ENCODE measurements around the gene UBASH3B.

DNA sequence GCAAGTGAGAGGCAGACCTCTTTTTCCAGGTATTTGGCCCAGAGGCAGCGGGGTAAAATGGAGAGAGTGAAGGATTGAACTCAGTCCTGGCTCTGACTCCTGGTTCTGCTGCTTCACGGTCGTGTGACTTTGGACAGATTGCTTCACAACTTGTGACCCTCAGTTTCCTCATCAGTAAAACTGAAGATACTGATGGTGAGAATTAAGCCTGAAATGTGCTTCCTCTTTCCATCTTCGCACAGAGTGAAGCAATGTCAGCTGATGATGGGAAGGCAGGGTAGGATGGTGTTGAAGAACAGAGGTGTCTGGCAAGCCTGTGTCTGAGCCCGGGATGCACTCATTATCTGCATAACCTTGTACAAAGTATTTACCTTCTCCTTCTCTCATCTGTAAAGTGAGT, 59.0 kb downstream of the UBASH3B start:
- TF ChIP-seq CTCF (IDR thresholded peaks at IDR 0.05; ENCODE audit: insufficient read depth, low read depth, low read length) (no peak), EZH2 (IDR thresholded peaks at IDR 0.05; ENCODE audit: insufficient read depth, low read length) (no peak)
